Vagina (tissue), 2 donors: ENCODE results near the gene C1QTNF6.

ENCODE experiments used
- CTCF ChIP-seq, 3 experiments: fragments of 450-650 bp in 2 of 3; fragments of 200-600 bp in 1 of 3; sonication (generic) in 1 of 3; IDR thresholded peaks; one replicate each; pipeline ENCODE4 v1.5.1; 2017 to 2019; ENCODE audit warnings: antibody characterized with exemption in 3 of 3, mild to moderate bottlenecking in 2 of 3, moderate library complexity in 2 of 3
- POLR2A ChIP-seq, 2 donors: fragments of 450-650 bp; IDR thresholded peaks; one replicate each; pipeline ENCODE4 v1.6.1; 2017; ENCODE audit warnings: antibody characterized with exemption in 2 of 2, mild to moderate bottlenecking in 2 of 2, moderate library complexity in 2 of 2
- POLR2AphosphoS5 ChIP-seq, 2 donors: sonication (generic); formaldehyde crosslinking; IDR thresholded peaks; one replicate each; pipeline ENCODE4 v1.9.0; 2017; ENCODE audit warnings: antibody characterized with exemption in 2 of 2, mild to moderate bottlenecking in 2 of 2, low read depth in 1 of 2; ENCODE audit not compliant: insufficient read depth in 1 of 2

GRCh38 chr22:37137131-37137530, 50.9 kb downstream of the C1QTNF6 start:
- TF ChIP-seq POLR2AphosphoS5 (IDR thresholded peaks at IDR 0.05; ENCODE audit: insufficient read depth in 1 of 2, low read depth in 1 of 2) (no peak), CTCF (IDR thresholded peaks at IDR 0.05) (no peak), POLR2A (IDR thresholded peaks at IDR 0.05) (no peak)
